ENCODE measurements around the gene D2HGDH. TPM values are rescaled to one million over a fixed set of nuclear protein-coding genes. Genes with fewer than 3 reads are reported as not detected.

Gene D2HGDH
- total and polyA plus RNA-seq, 10 of the 15 experiments (the other 5 are each of a cell fraction or from before 2014, with no cell fraction given): 0.52 to 32.1 (median 11.0) TPM

DNA sequence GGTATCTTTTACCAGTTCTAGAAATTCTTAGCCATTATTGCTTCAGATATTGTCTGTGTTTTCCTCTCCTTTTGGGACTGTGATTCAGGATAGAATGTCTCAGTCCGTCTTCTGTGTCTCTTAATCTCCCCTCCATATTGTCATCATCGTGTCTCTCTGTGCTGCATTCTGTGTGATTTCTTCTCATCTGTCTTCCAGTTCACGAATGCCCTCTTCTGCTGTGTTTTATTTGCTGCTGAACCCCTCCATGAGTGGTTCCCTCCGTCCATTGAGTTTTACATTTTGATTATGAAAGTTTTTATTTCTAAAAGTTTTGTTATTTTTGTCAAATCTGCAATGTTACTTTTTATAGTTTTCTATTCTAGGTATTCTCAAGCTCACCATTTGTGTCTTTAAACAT lies 11.7 kb downstream of the D2HGDH start (continued):
- no peak for TF ChIP-seq CHD2 (IDR thresholded peaks at IDR 0.05; ENCODE audit: borderline replicate concordance, low read depth, low read length)
- TF ChIP-seq FOS (IDR thresholded peaks at IDR 0.05; ENCODE audit: borderline replicate concordance, extremely low read depth, insufficient read length): no peak
- TF ChIP-seq BCL11A (IDR thresholded peaks at IDR 0.05; ENCODE audit: low read depth, low read length): no peak
- no peak for TF ChIP-seq ZNF217 (IDR thresholded peaks at IDR 0.05)
- no peak for TF ChIP-seq ETV6 (conservative IDR thresholded peaks at IDR 0.05 in 1 of 2, IDR thresholded peaks at IDR 0.05 in 1 of 2; ENCODE audit: borderline replicate concordance in 1 of 2, low read depth in 1 of 2)
- TF ChIP-seq ZNF274 (IDR thresholded peaks at IDR 0.05; ENCODE audit: insufficient read depth, insufficient read length): no peak
- TF ChIP-seq ZBTB40 (IDR thresholded peaks at IDR 0.05; ENCODE audit: borderline replicate concordance): no peak

- H3K27me3 ChIP-seq (replicated peaks in 1 of 2; ENCODE audit: control insufficient read depth in 2 of 2, insufficient read depth in 2 of 2, low read length in 1 of 2): no peaks in the 10 kb centered on the region
- H3K27ac ChIP-seq (ENCODE audit: control insufficient read depth, insufficient read depth): no peak overlapping the region
- in situ Hi-C loops (cut with MboI) (no loop called here), intact Hi-C loops (cut with micrococcal nuclease; ENCODE audit: unreplicated experiment) (no loop called here)
- H3K36me3 ChIP-seq (ENCODE audit: control insufficient read depth in 2 of 2, insufficient read depth in 2 of 2, low read length in 1 of 2): peaks cover 2 to 14% of the 10 kb centered on the region in 2 experiments
- no peak for ATAC-seq
- no peak for TF ChIP-seq CHD1 (IDR thresholded peaks at IDR 0.05; ENCODE audit: low read depth, low read length)
- no peak overlapping the region for H3K4me3 ChIP-seq
- no TSS peak for BruUV-seq (replicated peaks)
- H3K4me1 ChIP-seq (ENCODE audit: control insufficient read depth, insufficient read depth, low read length): no peaks in the 10 kb centered on the region
- no peak overlapping the region for H3K9ac ChIP-seq (ENCODE audit: control insufficient read depth, insufficient read depth, low read length)
- ChIA-PET RAD21 (ENCODE audit: unreplicated experiment) (no interaction called here), POLR2A (no interaction called here), SMC1A (ENCODE audit: uncharacterized antibody, unreplicated experiment) (no interaction called here), CTCF (no interaction called here)
- no peak overlapping the region for H2AFZ ChIP-seq (ENCODE audit: control insufficient read depth, low read depth, low read length)
- H3K79me2 ChIP-seq (ENCODE audit: control insufficient read depth, insufficient read depth, low read length): no peaks in the 10 kb centered on the region
- H3K9me3 ChIP-seq (replicated peaks; ENCODE audit: control insufficient read depth, insufficient read depth, low read length): no peaks in the 10 kb centered on the region; the same call in 2 of the 3 replicates
- DNase-seq (ENCODE audit: low read depth, low spot score): no peak
- 95% methylated on average over 28 of the region's 32 CpGs for WGBS (ENCODE audit: insufficient coverage, insufficient replicate concordance, low lambda C conversion rate, missing lambda C conversion rate)
- no peak overlapping the region for H3K4me2 ChIP-seq (ENCODE audit: control insufficient read depth, insufficient read depth)
- FAIRE-seq: no peak
- no peaks in the 10 kb centered on the region for H4K20me1 ChIP-seq (ENCODE audit: control insufficient read depth, insufficient read depth)
These were observed 14.2 kb downstream of the D2HGDH start for GRCh38 chr2:241748468-241749256.
